ENCODE measurements around the gene FKBP3.
"Not testable (repeated sequence)": the region's sequence is repeated elsewhere in the genome, so short reads cannot be mapped to it uniquely, and the experiment has no call there.

FKBP3 gene

DNA sequence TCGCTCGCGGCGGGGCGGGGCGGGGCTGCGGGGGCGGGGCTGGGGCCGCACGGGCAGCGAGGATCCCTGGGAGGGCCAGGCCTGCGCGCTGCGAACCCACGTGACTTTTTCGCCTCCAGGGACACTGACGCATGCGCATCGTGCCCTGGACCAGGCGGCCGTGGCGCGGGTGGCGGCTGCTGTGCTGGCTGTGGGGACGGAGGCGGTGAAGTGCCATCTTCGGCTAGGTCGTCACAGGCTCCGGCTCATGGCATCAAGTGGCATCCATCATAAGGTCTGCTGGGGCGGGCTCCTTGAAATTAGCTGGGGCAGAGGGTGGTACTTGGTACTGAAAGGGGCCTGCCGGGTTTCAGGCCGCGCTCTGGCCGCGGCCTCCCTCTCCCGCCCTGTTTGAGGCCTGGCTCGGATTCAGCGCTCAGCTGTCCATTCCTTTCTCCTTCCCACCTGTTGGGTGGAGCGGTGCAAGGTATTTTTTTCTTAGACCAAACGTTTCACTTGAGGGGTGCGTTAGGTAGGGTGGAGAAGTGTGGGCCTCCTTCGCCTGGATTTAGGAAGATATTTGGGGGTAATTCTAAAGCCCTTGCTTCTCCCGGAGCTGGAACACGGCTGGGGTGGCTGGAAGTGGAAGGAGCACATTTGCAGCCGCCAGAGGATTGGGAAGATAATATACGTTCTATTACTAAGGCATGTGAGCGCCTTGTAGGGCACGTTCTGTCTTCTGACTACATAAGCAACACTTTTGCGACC, 50.1 kb downstream of the FKBP3 start, which contains the start of gene PRPF39:
Gene PRPF39 (plus strand): TSS at position 141 of the 747 bp plus-strand sequence. CDS start 11,124 bp downstream, outside the sequence.
- peaks cover 0 to 47% (median 10%) of the 10 kb centered on the region in 4 donors for H3K4me1 ChIP-seq
- peak; percentile 92 to 97 for DNase-seq
- no peaks in the 10 kb centered on the region for H3K27me3 ChIP-seq
- no peaks in the 10 kb centered on the region for H3K36me3 ChIP-seq
- TF ChIP-seq, protein P1, sequence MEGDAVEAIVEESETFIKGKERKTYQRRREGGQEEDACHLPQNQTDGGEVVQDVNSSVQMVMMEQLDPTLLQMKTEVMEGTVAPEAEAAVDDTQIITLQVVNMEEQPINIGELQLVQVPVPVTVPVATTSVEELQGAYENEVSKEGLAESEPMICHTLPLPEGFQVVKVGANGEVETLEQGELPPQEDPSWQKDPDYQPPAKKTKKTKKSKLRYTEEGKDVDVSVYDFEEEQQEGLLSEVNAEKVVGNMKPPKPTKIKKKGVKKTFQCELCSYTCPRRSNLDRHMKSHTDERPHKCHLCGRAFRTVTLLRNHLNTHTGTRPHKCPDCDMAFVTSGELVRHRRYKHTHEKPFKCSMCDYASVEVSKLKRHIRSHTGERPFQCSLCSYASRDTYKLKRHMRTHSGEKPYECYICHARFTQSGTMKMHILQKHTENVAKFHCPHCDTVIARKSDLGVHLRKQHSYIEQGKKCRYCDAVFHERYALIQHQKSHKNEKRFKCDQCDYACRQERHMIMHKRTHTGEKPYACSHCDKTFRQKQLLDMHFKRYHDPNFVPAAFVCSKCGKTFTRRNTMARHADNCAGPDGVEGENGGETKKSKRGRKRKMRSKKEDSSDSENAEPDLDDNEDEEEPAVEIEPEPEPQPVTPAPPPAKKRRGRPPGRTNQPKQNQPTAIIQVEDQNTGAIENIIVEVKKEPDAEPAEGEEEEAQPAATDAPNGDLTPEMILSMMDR (IDR thresholded peaks at IDR 0.05) = no peak
- intact Hi-C loops (cut with DNase I; ENCODE audit: low total_unique reads) = loop anchor here (2.0 to 5.0 kb wide), 2 partner anchors 51 to 122 kb away; partner anchors contain the start of genes FANCM, FKBP3, KLHL28 and TOGARAM1
- peak within 1 kb of the TSS; percentile 79 to 86 for H3K27ac ChIP-seq
- no peaks in the 10 kb centered on the region for H3K9me3 ChIP-seq
- H3K4me3 ChIP-seq = peak within 1 kb of the TSS; percentile 60 to 90

DNA sequence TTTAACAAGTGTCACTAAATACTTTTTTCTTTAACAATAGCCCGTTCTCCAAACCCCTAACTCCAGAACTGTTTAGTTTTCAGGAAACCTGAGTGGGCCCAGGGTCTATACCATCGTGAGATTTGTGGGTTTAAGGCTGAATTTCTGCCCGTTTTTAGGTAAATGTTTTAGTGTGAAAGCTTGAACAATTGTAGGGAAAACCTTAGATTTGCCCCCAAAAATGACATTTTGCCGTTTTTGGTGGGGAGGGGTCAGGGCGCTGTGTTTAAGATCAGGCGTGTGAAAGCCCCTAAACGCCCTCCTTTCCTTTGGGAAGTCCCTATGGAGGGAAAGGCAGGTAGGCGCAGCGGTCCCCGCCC, 50.7 kb downstream of the FKBP3 start:
- DNase-seq = no peak
- H3K27ac ChIP-seq = peak overlapping the region; percentile 79 to 86
- H3K4me1 ChIP-seq = peaks cover 0 to 41% (median 10%) of the 10 kb centered on the region in 4 donors
- TF ChIP-seq, protein P1 (IDR thresholded peaks at IDR 0.05) = no peak
- H3K9me3 ChIP-seq = no peaks in the 10 kb centered on the region
- intact Hi-C loops (cut with DNase I; ENCODE audit: low total_unique reads) = loop anchor here (5.0 kb wide), 1 partner anchor 121 kb away; the partner anchor contains the start of genes KLHL28 and TOGARAM1
- H3K4me3 ChIP-seq = peak overlapping the region; percentile 60 to 90
- no peaks in the 10 kb centered on the region for H3K36me3 ChIP-seq
- H3K27me3 ChIP-seq = no peaks in the 10 kb centered on the region

DNA sequence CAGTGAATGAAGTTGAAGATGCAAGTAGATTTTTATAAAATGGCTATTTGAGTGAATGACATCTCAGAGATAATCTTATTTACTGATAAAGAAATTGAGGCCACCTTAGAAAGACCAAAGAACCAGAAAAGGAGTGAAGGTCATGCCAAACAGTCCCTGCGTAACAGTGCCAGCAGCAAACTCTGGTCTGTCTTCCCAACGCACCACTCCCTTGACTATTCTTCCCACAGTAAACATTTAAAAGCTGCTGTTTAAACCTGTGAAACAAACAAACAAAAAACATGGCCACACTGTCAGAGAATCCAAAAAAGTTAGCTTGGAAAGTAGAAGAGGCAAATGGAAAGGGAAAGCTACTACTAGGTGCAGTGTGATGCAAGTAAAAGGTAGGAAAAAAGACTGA, 51.9 kb downstream of the FKBP3 start:
- Histone ChIP-seq H3K36me3 (no peaks in the 10 kb centered on the region), H3K4me3 (no peak overlapping the region), H3K27ac (no peak overlapping the region), H3K4me1 (peaks cover 0 to 33% (median 10%) of the 10 kb centered on the region in 4 donors), H3K27me3 (no peaks in the 10 kb centered on the region), H3K9me3 (no peaks in the 10 kb centered on the region)
- TF ChIP-seq, protein P1 (IDR thresholded peaks at IDR 0.05) = no peak
- intact Hi-C loops (cut with DNase I; ENCODE audit: low total_unique reads) = loop anchor here (5.0 kb wide), 1 partner anchor 120 kb away; the partner anchor contains the start of genes KLHL28 and TOGARAM1
- no peak for DNase-seq

DNA sequence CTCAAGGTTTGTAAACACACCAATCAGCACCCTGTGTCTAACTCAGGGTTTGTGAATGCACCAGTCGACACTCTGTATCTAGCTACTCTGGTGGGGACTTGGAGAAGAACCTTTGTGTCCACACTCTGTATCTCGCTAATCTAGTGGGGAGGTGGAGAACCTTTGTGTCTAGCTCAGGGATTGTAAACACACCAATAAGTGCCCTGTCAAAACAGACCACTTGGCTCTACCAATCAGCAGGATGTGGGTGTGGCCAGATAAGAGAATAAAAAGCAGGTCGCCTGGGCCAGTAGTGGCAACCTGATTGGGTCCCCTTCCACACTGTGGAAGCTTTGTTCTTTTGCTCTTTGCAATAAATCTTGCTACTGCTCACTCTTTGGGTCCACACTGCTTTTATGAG, 53.2 kb downstream of the FKBP3 start:
- DNase-seq, H3K27me3 ChIP-seq, H3K4me3 ChIP-seq, H3K9me3 ChIP-seq, H3K27ac ChIP-seq, H3K36me3 ChIP-seq: not testable (repeated sequence)
- intact Hi-C loops (cut with DNase I; ENCODE audit: low total_unique reads) = loop anchor here (5.0 kb wide), 1 partner anchor 119 kb away; the partner anchor contains the start of genes KLHL28 and TOGARAM1
- H3K4me1 ChIP-seq = peaks cover 0 to 20% (median 9%) of the 10 kb centered on the region in 4 donors

DNA sequence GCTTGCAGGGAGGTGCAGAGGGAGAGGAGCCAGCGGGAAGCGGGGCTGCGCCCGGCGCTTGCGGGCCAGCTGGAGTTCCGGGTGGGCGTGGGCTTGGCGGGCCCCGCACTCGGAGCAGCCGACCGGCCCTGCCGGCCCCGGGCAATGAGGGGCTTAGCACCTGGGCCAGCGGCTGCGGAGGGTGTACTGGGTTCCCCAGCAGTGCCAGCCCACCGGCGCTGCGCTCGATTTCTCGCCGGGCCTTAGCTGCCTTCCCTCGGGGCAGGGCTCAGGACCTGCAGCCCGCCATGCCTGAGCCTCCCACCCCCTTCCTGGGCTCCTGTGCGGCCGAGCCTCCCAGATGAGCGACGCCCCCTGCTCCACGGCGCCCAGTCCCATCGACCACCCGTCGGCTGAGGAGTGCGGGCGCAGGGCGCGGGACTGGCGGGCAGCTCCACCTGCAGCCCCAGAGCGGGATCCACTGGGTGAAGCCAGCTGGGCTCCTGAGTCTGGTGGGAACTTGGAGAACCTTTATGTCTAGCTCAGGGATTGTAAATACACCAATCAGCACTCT, 53.8 kb downstream of the FKBP3 start:
- not testable (repeated sequence) for H3K27me3 ChIP-seq, H3K27ac ChIP-seq, H3K9me3 ChIP-seq, H3K36me3 ChIP-seq, DNase-seq, H3K4me3 ChIP-seq
- H3K4me1 ChIP-seq = peaks cover 0 to 14% (median 6%) of the 10 kb centered on the region in 4 donors
- intact Hi-C loops (cut with DNase I; ENCODE audit: low total_unique reads) = loop anchor here (5.0 kb wide), 1 partner anchor 118 kb away; the partner anchor contains the start of genes KLHL28 and TOGARAM1

DNA sequence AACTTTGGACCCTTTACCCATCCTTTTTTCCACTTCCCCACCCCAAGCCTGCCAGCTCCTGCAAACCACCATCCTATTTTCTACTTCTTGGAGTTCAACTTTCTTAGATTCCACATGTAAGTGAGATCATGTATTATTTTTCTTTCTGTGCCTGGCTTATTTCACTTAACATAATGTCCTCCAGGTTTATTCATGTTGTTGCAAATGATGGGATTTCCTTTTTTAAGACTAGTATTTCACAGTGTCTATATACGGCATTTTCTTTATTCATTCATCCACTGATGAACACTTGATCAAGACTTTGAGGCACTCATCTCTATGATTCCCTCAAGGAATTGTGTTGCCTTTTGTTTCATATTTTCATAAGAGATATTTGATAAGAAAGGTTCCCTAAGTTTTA, 56.0 kb downstream of the FKBP3 start:
- TF ChIP-seq, protein P1 (IDR thresholded peaks at IDR 0.05) = no peak
- H3K4me3 ChIP-seq = no peak overlapping the region
- no peaks in the 10 kb centered on the region for H3K27me3 ChIP-seq
- intact Hi-C loops (cut with DNase I; ENCODE audit: low total_unique reads) = no loop called here
- no peaks in the 10 kb centered on the region for H3K9me3 ChIP-seq
- H3K4me1 ChIP-seq = peaks cover 0 to 2% (median 0%) of the 10 kb centered on the region in 4 donors
- H3K36me3 ChIP-seq = peaks cover 0 to 8% (median 0%) of the 10 kb centered on the region in 3 donors
- DNase-seq = no peak
- H3K27ac ChIP-seq = no peak overlapping the region
